WERI-Rb-1 (cell line): ENCODE results near the gene OGG1.

Source experiments
- DNase-seq: peaks from one replicate; pipeline ENCODE4 v3.0.0-alpha.2; 2020
- H3K27ac ChIP-seq: fragments of 250-450 bp; sonication (Bioruptor Pico); 2 replicates; pipeline ENCODE4 v1.5.1; 2020; ENCODE audit warnings: mild to moderate bottlenecking, moderate library complexity
- H3K27me3 ChIP-seq: fragments of 250-450 bp; sonication (Bioruptor Pico); 2 replicates; pipeline ENCODE4 v1.5.1; 2021; ENCODE audit warnings: mild to moderate bottlenecking, low read depth, moderate library complexity; ENCODE audit not compliant: insufficient read depth, severe bottlenecking
- H3K36me3 ChIP-seq: fragments of 250-450 bp; sonication (Bioruptor Pico); 2 replicates; pipeline ENCODE4 v1.5.1; 2020; ENCODE audit warnings: mild to moderate bottlenecking, moderate library complexity
- H3K4me3 ChIP-seq: 2 replicates; pipeline ENCODE4 v1.5.1; 2011; ENCODE audit warnings: low read depth, mild to moderate bottlenecking, control low read depth, low read length
- H3K9me3 ChIP-seq: fragments of 250-450 bp; sonication (Bioruptor Pico); 2 replicates; pipeline ENCODE4 v1.5.1; 2021; ENCODE audit warnings: mild to moderate bottlenecking, moderate library complexity; ENCODE audit not compliant: severe bottlenecking
- TF ChIP-seq, protein P1 (sequence below): IDR thresholded peaks from 2 replicates; pipeline ENCODE4 v1.5.1; 2011; ENCODE audit warnings: low read depth, mild to moderate bottlenecking, control low read depth, inconsistent platforms, low read length

OGG1 gene

DNA sequence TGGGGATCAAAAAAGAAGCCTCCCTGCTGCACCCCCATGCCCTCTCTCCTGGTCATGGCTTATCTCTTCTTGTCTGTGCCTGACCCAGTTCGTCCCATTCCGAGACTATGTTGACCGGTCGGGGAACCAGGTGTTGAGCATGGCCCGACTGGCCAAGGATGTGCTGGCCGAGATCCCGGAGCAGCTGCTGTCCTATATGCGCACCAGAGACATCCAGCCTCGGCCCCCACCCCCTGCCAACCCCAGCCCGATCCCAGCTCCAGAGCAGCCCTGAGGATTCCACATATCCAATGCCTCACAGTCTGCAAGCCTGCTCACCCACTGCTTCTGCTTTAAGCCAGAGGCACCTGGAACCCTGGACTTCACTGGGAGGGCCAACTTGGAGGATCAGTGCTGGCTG, 20.3 kb upstream of the OGG1 start:
- no peak for DNase-seq

DNA sequence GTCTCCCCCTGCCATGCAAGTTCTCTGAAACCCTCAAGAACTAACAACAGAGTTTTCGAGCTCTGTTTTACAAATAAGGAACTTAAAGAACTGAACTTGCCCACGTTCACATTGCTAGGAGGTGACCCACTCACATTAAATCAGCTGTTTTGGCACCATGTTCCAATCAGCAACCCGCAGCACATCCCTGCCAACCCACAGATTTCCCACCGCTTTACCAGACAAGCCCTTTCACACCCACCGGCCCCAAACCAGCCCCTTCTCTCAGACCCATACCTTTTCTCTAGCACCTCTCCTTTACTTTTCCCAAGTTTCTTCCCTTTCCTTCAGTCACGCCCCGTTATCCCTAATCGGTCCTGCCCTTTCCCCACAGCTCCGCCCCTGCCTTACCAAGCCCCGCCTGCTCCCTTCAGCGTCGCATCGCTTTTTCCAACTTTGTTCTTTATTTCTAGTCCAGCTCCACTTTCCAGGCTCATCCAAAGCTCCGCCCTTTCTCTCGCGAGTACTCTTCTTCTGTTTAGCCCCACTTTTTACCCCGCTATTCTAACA, 19.0 kb upstream of the OGG1 start:
- H3K27ac ChIP-seq, result peak overlapping the region; percentile 67
- no peaks in the 10 kb centered on the region for H3K27me3 ChIP-seq
- H3K36me3 ChIP-seq, result peaks cover 37% of the 10 kb centered on the region
- peak overlapping the region; percentile 75 for H3K4me3 ChIP-seq
- no peak for DNase-seq
- TF ChIP-seq, protein P1, sequence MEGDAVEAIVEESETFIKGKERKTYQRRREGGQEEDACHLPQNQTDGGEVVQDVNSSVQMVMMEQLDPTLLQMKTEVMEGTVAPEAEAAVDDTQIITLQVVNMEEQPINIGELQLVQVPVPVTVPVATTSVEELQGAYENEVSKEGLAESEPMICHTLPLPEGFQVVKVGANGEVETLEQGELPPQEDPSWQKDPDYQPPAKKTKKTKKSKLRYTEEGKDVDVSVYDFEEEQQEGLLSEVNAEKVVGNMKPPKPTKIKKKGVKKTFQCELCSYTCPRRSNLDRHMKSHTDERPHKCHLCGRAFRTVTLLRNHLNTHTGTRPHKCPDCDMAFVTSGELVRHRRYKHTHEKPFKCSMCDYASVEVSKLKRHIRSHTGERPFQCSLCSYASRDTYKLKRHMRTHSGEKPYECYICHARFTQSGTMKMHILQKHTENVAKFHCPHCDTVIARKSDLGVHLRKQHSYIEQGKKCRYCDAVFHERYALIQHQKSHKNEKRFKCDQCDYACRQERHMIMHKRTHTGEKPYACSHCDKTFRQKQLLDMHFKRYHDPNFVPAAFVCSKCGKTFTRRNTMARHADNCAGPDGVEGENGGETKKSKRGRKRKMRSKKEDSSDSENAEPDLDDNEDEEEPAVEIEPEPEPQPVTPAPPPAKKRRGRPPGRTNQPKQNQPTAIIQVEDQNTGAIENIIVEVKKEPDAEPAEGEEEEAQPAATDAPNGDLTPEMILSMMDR, result no peak
- no peaks in the 10 kb centered on the region for H3K9me3 ChIP-seq

More for the DNA sequence above, 20.3 kb upstream of the OGG1 start:
- H3K4me3 ChIP-seq, result no peak overlapping the region
- H3K36me3 ChIP-seq, result peaks cover 24% of the 10 kb centered on the region
- no peaks in the 10 kb centered on the region for H3K9me3 ChIP-seq
- no peak overlapping the region for H3K27ac ChIP-seq
- TF ChIP-seq, protein P1, result no peak
- no peaks in the 10 kb centered on the region for H3K27me3 ChIP-seq

DNA sequence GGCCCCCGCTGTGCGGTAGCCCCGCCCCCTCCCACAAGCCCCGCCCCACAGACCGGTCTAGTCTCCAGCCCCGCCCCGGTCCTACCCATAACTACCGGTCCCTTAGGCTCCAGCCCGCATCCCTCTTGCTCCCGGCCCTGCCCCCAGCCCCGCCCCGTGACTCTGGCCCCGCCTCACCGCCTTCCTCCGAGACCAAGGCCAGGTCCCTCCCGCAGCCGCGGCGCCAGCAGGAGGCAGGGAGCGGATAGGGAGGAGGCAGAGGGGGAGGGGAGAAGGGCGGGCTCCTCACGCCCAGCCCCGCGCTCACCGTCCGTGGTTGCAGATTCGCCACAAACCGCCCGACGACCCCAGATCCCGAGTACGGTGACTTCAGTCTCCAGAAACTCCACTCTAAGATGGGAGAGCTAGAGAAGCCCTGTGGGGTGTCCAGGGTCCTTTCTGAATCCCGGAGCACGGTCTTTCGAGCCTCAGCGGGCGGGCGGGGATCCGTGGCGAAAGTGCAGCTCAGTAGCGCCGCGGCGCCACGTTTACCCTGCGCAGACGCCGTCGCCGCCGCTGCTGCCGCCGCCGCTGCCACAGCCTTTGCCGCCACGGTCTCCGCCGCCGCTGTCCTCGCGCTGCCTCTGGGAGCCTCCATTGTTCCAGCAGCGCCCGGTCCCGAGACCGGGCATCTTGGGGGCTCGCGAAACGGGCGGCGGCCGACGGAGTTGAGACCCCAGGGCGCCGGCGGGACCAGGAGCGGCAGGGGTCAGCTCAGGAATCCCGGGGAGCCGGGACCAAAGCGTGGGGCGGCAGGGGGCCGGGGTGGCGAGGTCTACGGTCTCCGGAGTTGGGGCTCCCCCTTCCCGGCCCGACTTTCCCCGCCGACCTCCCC, 18.3 kb upstream of the OGG1 start, which contains the start of gene BRPF1:
BRPF1 (plus strand) TSS at position 530 of the 874 bp plus-strand sequence. CDS start 2,406 bp downstream, outside the sequence.
- Histone ChIP-seq H3K9me3 (no peaks in the 10 kb centered on the region), H3K36me3 (peaks cover 44% of the 10 kb centered on the region), H3K27me3 (no peaks in the 10 kb centered on the region), H3K4me3 (peak within 1 kb of the TSS; percentile 75), H3K27ac (peak within 1 kb of the TSS; percentile 99)
- TF ChIP-seq, protein P1, result no peak
- DNase-seq, result peak; percentile 99

DNA sequence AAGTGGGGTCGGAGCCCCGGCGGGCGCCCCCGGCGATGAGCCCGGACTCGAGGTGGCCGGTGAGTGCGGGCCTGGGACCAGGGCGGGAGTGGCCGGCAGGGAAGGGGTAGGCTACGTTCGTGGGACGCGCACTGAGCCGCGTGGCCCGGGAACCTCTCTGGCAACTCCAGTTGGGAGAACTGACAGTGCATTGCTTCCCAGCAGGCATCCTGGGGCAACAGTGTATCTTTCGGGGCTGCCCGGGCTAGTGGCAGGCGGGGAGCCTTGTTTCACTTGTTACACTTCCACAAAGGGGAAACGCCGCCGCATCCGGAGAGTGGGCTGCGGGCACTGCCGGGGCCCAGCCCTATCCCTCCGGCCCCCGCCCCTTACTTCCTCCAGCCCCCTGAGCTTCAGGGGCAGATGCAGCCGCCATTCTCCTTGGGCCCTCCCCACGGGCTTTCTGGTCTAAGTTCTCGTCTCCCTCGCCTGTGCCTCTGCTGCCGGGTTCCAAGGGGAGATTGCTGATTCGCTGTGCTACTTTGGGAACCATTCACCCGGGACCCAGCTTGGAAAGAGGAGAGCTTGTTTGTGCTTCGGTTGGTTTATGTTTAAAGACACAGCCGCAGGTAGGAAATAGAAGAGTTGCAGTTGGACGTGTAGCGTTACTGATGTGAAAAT, 17.5 kb upstream of the OGG1 start:
- TF ChIP-seq, protein P1, result no peak
- peaks cover 52% of the 10 kb centered on the region for H3K36me3 ChIP-seq
- H3K27ac ChIP-seq, result peak overlapping the region; percentile 99
- H3K27me3 ChIP-seq, result no peaks in the 10 kb centered on the region
- no peak for DNase-seq
- peak overlapping the region; percentile 75 for H3K4me3 ChIP-seq
- H3K9me3 ChIP-seq, result no peaks in the 10 kb centered on the region

DNA sequence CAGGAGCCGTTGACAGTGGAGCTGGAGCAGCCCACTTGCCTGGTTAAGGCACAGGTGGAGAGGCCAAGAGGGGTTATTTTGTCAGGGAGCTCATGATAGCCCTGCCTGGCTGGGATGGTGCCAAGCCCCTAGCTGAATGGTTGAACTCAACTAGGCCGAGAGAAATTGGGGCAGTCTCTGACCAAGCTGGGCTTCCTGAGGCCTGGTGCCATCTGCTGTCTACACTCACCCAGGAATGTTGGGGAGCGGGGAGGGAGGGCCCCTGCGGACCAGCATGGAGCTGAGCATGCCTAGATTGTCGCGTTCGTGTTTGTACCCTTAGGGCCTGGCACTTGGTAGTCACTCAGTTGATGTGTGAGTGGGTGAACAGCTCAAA, 17.0 kb upstream of the OGG1 start:
- Histone ChIP-seq H3K27ac (peak overlapping the region; percentile 99; the same call in 1 of the 2 replicates), H3K9me3 (no peaks in the 10 kb centered on the region), H3K36me3 (peaks cover 57% of the 10 kb centered on the region), H3K4me3 (peak overlapping the region; percentile 75), H3K27me3 (no peaks in the 10 kb centered on the region)
- TF ChIP-seq, protein P1, result no peak
- no peak for DNase-seq
